ENCODE measurements around the gene PIGU. TPM values are rescaled to one million over a fixed set of nuclear protein-coding genes. Genes with fewer than 3 reads are reported as not detected.

Gene PIGU
- total and polyA plus RNA-seq, 2 of the 13 experiments (the other 11 are each of a cell fraction or from before 2014, with no cell fraction given): 45.5 to 231 TPM

DNA sequence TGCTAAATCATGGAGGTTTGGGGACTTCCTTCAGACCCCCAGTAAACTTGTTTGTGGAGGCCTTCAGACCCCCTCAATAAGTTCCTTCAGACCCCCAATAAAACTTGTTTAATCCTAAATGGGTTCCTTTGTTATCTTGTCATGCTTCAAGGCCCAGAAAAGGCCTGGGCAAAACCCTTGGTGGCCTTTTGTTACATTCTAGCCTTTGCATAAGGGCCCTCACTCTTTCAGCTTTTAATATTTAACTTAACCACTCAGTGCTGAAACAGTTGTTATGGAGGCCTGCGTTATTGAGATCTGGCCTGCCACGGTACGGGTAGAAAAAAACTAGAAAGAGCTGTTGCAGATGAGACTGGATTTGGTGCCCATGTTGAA lies 165.0 kb downstream of the PIGU start (continued):
- TF ChIP-seq ZNF704 (CRISPR knock-in tag; IDR thresholded peaks at IDR 0.05; ENCODE audit: borderline replicate concordance) (no peak), IRF2 (CRISPR knock-in tag; IDR thresholded peaks at IDR 0.05) (no peak), HNRNPK (IDR thresholded peaks at IDR 0.05; ENCODE audit: low read depth, low read length, poor library complexity, severe bottlenecking) (no peak), SIN3A (IDR thresholded peaks at IDR 0.05; ENCODE audit: borderline replicate concordance, low read depth, low read length) (peak; percentile 10; the same call in 1 of the 2 replicates), ZNF557 (CRISPR knock-in tag; IDR thresholded peaks at IDR 0.05) (no peak), HCFC1 (IDR thresholded peaks at IDR 0.05; ENCODE audit: low read depth, low read length) (no peak), ZNF326 (CRISPR knock-in tag; IDR thresholded peaks at IDR 0.05; ENCODE audit: borderline replicate concordance) (no peak), HOXA7 (CRISPR knock-in tag; IDR thresholded peaks at IDR 0.05) (no peak), ZNF614 (CRISPR knock-in tag; IDR thresholded peaks at IDR 0.05; ENCODE audit: borderline replicate concordance) (no peak; the same call in 1 of the 2 replicates), NCOA2 (CRISPR knock-in tag; IDR thresholded peaks at IDR 0.05) (no peak), KDM5A (IDR thresholded peaks at IDR 0.05; ENCODE audit: borderline replicate concordance, low read length) (no peak), CBX1 (IDR thresholded peaks at IDR 0.05; ENCODE audit: low read depth) (no peak), ZFX (CRISPR knock-in tag; IDR thresholded peaks at IDR 0.05; ENCODE audit: low read depth) (peak; percentile 74), NFE2L1 (CRISPR knock-in tag; IDR thresholded peaks at IDR 0.05; ENCODE audit: borderline replicate concordance) (no peak), EZH2 (conservative IDR thresholded peaks at IDR 0.05; ENCODE audit: low read depth, low read length) (no peak), MLLT10 (CRISPR knock-in tag; IDR thresholded peaks at IDR 0.05) (no peak), TSC22D2 (CRISPR knock-in tag; IDR thresholded peaks at IDR 0.05; ENCODE audit: borderline replicate concordance) (no peak), ZNF510 (CRISPR knock-in tag; IDR thresholded peaks at IDR 0.05; ENCODE audit: low read depth) (no peak), SNAPC2 (CRISPR knock-in tag; IDR thresholded peaks at IDR 0.05) (no peak), ZNF674 (CRISPR knock-in tag; IDR thresholded peaks at IDR 0.05; ENCODE audit: low read depth) (no peak), MBNL3 (CRISPR knock-in tag; conservative IDR thresholded peaks at IDR 0.05) (no peak), ZNF609 (CRISPR knock-in tag; IDR thresholded peaks at IDR 0.05; ENCODE audit: borderline replicate concordance) (0 out of 2 replicates have a peak, but pooled peaks have one; percentile 21), IKZF5 (CRISPR knock-in tag; IDR thresholded peaks at IDR 0.05) (0 out of 2 replicates have a peak, but pooled peaks have one; percentile 33), BCL6 (CRISPR knock-in tag; IDR thresholded peaks at IDR 0.05) (0 out of 2 replicates have a peak, but pooled peaks have one; percentile 12)
